DOHH2 (cell line): ENCODE results near the gene ABCD2.

ENCODE experiments used
- H3F3A ChIP-seq: fragments of 200-600 bp; sonication (generic), shearing (Covaris generic); 2 replicates; pipeline ENCODE4 v1.6.0; 2016; ENCODE audit warnings: antibody characterized with exemption, mild to moderate bottlenecking; ENCODE audit not compliant: control insufficient read depth, insufficient read depth
- H3K27ac ChIP-seq: fragments of 200-600 bp; sonication (generic); 2 replicates; pipeline ENCODE4 v1.5.1; 2014; ENCODE audit warnings: low read depth, mild to moderate bottlenecking, low read length, moderate library complexity
- H3K27me3 ChIP-seq: fragments of 200-600 bp; sonication (generic); 2 replicates; pipeline ENCODE4 v1.6.1; 2014; ENCODE audit warnings: mild to moderate bottlenecking, low read length, mixed read lengths; ENCODE audit not compliant: control insufficient read depth
- H3K36me3 ChIP-seq: fragments of 200-600 bp; sonication (generic); 2 replicates; pipeline ENCODE4 v1.6.1; 2014; ENCODE audit warnings: mild to moderate bottlenecking, low read length, moderate library complexity, mixed read lengths; ENCODE audit not compliant: control insufficient read depth
- H3K4me1 ChIP-seq: fragments of 200-600 bp; sonication (generic); 2 replicates; pipeline ENCODE4 v1.6.1; 2014; ENCODE audit warnings: mild to moderate bottlenecking, low read length, mixed read lengths; ENCODE audit not compliant: control insufficient read depth
- H3K4me2 ChIP-seq: fragments of 200-600 bp; sonication (generic); 2 replicates; pipeline ENCODE4 v1.6.0; 2014; ENCODE audit warnings: mild to moderate bottlenecking, low read length, moderate library complexity
- H3K4me3 ChIP-seq: fragments of 200-600 bp; sonication (generic); 2 replicates; pipeline ENCODE4 v1.5.1; 2014; ENCODE audit warnings: mild to moderate bottlenecking, low read length, mixed read lengths
- H3K79me2 ChIP-seq: fragments of 200-600 bp; sonication (generic); 2 replicates; pipeline ENCODE4 v1.6.1; 2014; ENCODE audit warnings: mild to moderate bottlenecking, low read length, mixed read lengths; ENCODE audit not compliant: control insufficient read depth
- H3K9me2 ChIP-seq: fragments of 200-600 bp; sonication (generic); replicated peaks from 2 replicates; pipeline ENCODE4 v1.6.1; 2014; ENCODE audit warnings: mild to moderate bottlenecking, low read length, mixed read lengths; ENCODE audit not compliant: control insufficient read depth
- H3K9me3 ChIP-seq: fragments of 200-600 bp; sonication (generic); 2 replicates; pipeline ENCODE4 v1.6.1; 2014; ENCODE audit warnings: antibody characterized with exemption, low read length, mixed read lengths; ENCODE audit not compliant: control insufficient read depth, insufficient read depth
- H4K20me1 ChIP-seq: fragments of 200-600 bp; sonication (generic); 2 replicates; pipeline ENCODE4 v1.6.0; 2014; ENCODE audit warnings: low read depth, mild to moderate bottlenecking, antibody characterized with exemption, low read length, moderate library complexity; ENCODE audit not compliant: control insufficient read depth, insufficient read depth
- EZH2phosphoT487 ChIP-seq: fragments of 200-600 bp; sonication (generic); IDR thresholded peaks from 2 replicates; pipeline ENCODE4 v1.6.1; 2017; ENCODE audit warnings: borderline replicate concordance, mild to moderate bottlenecking, antibody characterized with exemption, low read length, moderate library complexity, mixed read lengths
- TF ChIP-seq, protein P1 (sequence below): fragments of 200-600 bp; sonication (generic); IDR thresholded peaks from one replicate; pipeline ENCODE4 v1.5.1; 2014; ENCODE audit warnings: antibody characterized with exemption, mild to moderate bottlenecking, low read depth, low read length; ENCODE audit not compliant: poor library complexity, severe bottlenecking

ABCD2 gene

GRCh38 chr12:39505023-39505422, 114.6 kb downstream of the ABCD2 start:
- Histone ChIP-seq H3K27ac (no peak overlapping the region), H3K9me2 (no peaks in the 10 kb centered on the region), H3K4me3 (no peak overlapping the region), H3K4me2 (no peak overlapping the region), H3F3A (no peaks in the 10 kb centered on the region), H4K20me1 (no peaks in the 10 kb centered on the region), H3K9me3 (no peaks in the 10 kb centered on the region; the same call in 1 of the 2 replicates), H3K36me3 (no peaks in the 10 kb centered on the region), H3K79me2 (no peaks in the 10 kb centered on the region), H3K4me1 (no peaks in the 10 kb centered on the region), H3K27me3 (no peaks in the 10 kb centered on the region)
- TF ChIP-seq, protein P1, sequence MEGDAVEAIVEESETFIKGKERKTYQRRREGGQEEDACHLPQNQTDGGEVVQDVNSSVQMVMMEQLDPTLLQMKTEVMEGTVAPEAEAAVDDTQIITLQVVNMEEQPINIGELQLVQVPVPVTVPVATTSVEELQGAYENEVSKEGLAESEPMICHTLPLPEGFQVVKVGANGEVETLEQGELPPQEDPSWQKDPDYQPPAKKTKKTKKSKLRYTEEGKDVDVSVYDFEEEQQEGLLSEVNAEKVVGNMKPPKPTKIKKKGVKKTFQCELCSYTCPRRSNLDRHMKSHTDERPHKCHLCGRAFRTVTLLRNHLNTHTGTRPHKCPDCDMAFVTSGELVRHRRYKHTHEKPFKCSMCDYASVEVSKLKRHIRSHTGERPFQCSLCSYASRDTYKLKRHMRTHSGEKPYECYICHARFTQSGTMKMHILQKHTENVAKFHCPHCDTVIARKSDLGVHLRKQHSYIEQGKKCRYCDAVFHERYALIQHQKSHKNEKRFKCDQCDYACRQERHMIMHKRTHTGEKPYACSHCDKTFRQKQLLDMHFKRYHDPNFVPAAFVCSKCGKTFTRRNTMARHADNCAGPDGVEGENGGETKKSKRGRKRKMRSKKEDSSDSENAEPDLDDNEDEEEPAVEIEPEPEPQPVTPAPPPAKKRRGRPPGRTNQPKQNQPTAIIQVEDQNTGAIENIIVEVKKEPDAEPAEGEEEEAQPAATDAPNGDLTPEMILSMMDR, result no peak
- TF ChIP-seq EZH2phosphoT487, result no peak

GRCh38 chr12:39503439-39503838, 116.2 kb downstream of the ABCD2 start:
- no peak overlapping the region for H3K4me3 ChIP-seq
- H3K4me1 ChIP-seq, result no peaks in the 10 kb centered on the region
- no peaks in the 10 kb centered on the region for H3K27me3 ChIP-seq
- no peaks in the 10 kb centered on the region for H3K9me3 ChIP-seq
- H3K36me3 ChIP-seq, result no peaks in the 10 kb centered on the region
- no peaks in the 10 kb centered on the region for H3K79me2 ChIP-seq
- no peak overlapping the region for H3K27ac ChIP-seq
- TF ChIP-seq, protein P1, result no peak
- no peak for TF ChIP-seq EZH2phosphoT487
- H3F3A ChIP-seq, result no peaks in the 10 kb centered on the region
- H4K20me1 ChIP-seq, result no peaks in the 10 kb centered on the region
- no peaks in the 10 kb centered on the region for H3K9me2 ChIP-seq
- no peak overlapping the region for H3K4me2 ChIP-seq

DNA sequence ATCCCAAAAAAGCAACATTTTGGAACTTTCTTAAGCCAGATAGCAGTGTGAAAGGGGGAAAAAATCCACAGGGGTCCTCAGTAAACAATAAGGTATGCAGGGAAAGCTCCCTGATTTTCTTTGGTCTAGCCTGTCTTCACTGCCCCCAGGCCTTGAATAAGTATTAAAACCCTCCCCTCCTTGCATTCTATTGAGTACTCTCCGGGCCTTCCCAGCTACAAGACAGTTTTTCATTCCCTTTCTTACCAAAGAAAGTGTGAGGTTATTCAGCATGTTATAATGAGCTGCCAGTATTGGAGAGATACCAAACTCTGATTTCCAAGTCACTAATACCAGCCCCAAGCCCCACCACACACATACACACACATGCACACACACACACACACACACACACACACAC, 116.9 kb downstream of the ABCD2 start:
- TF ChIP-seq EZH2phosphoT487, result no peak
- TF ChIP-seq, protein P1, result no peak
- Histone ChIP-seq H3F3A (no peaks in the 10 kb centered on the region), H4K20me1 (no peaks in the 10 kb centered on the region), H3K4me1 (no peaks in the 10 kb centered on the region), H3K4me3 (no peak overlapping the region), H3K27me3 (no peaks in the 10 kb centered on the region), H3K79me2 (no peaks in the 10 kb centered on the region), H3K9me3 (no peaks in the 10 kb centered on the region), H3K9me2 (no peaks in the 10 kb centered on the region), H3K27ac (no peak overlapping the region), H3K4me2 (no peak overlapping the region), H3K36me3 (no peaks in the 10 kb centered on the region)
